ENCODE results near the gene JPT2.
A peak's percentile ranks its signal among the peaks of the same experiment; 100 is the strongest.
"Not testable (repeated sequence)": the region's sequence is repeated elsewhere in the genome, so short reads cannot be mapped to it uniquely, and the experiment has no call there.

The JPT2 gene

DNA sequence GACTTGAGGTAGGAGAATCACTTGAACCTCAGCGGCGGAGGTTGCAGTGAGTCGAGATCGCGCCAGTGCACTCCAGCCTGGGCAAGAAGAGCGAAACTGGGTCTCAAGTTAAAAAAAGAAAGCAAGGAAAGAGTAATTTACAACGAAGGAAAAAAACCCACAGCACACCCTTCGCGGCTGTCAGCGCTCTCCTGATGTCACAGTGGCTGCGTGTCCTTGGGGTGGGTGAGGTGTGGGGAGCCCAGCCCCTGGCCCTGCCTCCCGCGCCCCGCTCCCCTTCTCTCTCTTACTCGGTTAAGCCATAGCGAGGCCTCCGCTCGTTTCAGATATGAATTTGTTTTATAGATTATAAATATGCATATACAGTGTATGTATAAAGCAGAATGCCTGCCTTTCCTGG lies 740 bp upstream of the JPT2 start:
- no peak for DNase-seq

- no peak for DNase-seq
Observed at GRCh38 chr16:1678500-1679098, 520 bp downstream of the JPT2 start.

GRCh38 chr16:1680361-1680760 lies 2.3 kb downstream of the JPT2 start:
- DNase-seq: no peak

DNA sequence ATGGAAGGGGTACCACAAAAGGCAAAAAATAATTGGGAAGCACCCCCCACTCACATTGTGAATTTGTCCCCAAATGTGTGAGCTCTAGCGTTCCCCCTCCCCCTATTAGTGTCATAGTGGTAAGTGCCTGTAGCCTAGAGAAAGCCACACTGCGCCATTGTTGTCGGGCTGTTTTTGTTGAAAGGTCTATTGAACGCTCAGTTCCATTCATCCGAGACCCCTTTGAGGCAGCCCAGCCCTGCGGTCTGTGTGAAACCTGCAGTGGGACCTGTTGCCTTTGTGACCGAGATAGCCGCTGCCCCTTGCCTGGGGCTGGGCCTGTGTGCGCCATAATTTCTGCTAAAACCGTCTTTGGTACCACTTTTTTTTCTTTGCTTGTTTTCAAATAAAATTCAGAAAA lies 3.0 kb downstream of the JPT2 start:
- DNase-seq: no peak

DNA sequence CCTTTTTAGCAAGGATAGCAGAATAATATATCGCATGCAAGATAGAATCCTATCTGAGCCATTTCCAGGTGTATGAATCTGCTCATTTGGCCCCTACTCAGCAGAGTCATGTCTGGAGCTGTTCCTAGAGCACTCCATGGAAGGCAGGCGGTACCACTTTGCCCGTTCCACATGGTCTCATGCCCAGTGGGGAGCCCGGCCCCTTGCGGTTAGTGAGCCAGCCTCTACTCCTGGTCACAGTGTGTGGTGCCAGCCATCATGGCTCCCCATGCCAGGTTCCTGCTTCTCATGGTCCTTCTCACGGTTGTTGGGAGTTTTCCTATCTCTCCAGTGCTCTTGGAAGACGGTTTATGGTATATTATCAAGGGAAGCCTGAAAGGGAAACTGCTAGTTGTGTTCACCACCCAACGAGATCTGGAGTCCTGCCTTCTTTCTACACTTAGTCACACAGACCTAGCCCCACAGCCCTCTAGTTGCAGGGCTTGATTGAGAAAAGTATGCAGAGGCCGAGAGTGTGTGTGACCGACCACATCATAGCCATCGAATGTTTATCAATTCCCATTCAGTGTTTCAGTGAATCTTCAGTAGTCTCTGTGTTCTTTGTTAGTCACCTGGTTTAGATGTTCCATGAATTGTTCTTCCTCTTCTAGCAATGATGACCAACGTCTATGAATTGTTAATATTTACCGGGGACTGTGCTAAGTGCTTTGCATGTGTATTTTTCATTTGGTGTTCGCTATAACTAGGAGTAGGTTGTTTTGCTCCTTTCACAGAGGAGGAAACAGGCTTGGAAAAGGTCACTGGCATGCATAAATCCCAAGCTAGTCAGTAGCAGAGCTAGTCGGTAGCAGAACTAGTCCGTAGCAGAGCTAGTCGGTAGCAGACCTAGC lies 9.6 kb downstream of the JPT2 start:
- DNase-seq: no peak

DNA sequence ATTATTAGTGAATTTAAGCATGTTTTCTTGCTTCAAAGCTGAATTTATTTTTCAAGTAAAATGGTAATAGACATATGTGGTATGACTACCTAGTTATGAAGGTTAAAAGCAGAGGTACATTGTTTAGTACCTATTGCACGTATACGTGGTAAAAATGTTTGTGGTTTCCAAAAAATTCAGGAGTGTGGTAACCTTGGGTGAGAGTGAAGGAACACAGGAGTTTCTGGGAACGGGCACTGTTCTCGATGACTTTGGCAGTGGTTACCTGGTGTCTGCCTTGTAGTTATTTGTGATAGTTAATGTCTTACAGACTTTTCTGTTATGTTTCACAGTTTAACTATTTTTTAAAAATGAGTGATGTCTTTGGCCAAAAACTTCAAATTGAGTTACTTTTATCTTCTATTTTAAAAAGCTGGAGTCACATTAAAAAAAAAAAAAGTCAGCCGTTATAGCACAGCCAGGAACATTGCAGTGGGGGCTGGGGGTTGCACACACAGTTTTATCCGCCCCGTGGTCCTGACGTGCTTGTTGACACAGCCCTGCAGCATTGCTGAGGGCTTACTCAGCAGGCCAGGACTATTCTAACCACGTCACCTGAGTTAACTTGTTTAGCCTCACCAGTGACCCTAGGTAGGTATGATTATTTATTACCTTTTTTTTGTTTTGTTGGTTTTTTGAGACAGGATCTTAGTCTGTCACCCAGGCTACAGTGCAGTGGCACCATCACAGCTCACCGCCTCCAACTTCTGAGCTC lies 10.9 kb downstream of the JPT2 start:
- DNase-seq: no peak

DNA sequence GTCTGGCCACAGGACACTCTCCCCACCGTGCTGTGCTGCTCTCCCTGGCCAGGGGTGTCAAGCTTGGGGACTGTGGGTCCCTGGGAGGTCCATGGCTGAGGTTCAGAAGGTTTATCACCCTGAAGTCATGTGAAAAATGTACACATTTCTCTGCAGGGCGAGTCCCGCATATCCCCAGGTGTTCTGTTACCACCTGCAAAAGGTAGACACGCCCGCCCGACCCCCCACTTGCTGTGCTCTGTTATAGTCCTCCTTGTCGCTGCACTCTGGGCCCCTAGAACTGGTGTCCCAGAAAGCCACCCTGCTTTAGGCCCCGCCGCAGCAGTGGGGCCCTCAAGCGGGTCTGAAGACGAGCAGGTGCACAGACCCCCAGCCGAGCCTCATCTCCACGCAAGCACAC lies 11.8 kb downstream of the JPT2 start:
- DNase-seq: no peak

- DNase-seq: no peak
Observed at GRCh38 chr16:1690810-1691209, 12.7 kb downstream of the JPT2 start.

DNA sequence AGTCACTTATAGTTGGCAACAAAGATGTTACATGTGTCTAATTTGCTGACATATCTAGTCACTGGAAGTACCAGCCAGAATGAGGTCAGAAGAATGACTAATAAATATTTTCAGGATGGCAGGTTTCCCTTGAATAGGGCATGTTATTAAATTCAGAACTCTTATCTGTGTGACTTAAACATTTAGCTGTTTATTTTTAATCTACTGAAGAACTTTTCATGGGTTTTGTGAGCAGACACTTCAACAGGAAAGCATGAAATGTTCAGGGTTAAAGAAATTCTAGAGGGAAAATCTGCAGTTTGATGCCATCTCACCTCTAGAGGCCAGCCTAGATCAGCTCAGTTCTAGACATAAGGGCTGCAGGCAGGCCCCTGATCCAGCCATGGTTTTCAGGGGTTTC lies 13.2 kb downstream of the JPT2 start:
- no peak for DNase-seq

DNA sequence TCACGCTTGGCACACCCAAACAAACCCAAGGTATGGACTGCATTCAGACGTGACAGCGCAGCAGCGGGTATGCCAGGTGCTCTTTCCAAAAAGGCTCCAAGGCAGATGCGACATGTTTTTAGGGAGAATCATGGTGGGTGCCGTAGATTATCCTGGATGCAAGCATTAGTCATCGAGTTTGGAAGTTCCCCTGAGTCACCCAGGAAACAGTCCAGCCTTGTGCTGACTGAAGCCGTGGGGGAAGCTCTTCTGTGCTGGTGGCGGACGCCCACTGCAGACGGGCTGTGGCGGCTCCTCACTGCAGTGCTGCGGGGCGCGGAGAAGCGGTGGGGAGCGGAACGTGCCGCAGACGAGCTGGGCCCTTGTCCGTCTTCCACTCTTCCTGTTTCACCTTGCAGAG lies 13.9 kb downstream of the JPT2 start:
- DNase-seq: no peak

DNA sequence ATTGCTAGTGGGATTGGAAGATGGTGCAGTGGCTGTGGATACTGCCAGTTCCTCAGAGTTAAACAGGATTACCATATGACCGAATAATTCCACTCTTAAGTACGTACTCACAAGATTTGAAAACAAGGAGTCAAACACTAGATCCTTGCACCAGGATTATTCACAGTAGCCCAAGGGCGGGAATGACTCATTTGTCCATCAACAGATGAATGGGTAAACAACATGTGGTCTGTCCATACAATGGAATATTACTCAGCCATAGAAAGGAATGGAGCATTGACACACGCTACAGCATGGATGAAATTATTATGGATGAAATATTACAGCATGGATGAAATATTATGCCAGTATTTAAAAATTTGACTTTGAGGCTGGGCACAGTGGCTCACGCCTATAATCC lies 18.8 kb downstream of the JPT2 start:
- DNase-seq: no peak

GRCh38 chr16:1698680-1699079 lies 20.6 kb downstream of the JPT2 start:
- no peak for DNase-seq

- no peak for DNase-seq
Observed at GRCh38 chr16:1700246-1700645, 22.2 kb downstream of the JPT2 start.

- DNase-seq: no peak
Observed at GRCh38 chr16:1701216-1701878, 23.3 kb downstream of the JPT2 start.

- DNase-seq: not testable (repeated sequence)
Observed at GRCh38 chr16:1705324-1705687, 27.2 kb downstream of the JPT2 start.

GRCh38 chr16:1705688-1706385 lies 27.8 kb downstream of the JPT2 start, which contains the start of gene MAPK8IP3:
MAPK8IP3 (plus strand) TSS chr16:1706195; CDS start chr16:1706340, 145 bp downstream.
- DNase-seq: peak; percentile 70

DNA sequence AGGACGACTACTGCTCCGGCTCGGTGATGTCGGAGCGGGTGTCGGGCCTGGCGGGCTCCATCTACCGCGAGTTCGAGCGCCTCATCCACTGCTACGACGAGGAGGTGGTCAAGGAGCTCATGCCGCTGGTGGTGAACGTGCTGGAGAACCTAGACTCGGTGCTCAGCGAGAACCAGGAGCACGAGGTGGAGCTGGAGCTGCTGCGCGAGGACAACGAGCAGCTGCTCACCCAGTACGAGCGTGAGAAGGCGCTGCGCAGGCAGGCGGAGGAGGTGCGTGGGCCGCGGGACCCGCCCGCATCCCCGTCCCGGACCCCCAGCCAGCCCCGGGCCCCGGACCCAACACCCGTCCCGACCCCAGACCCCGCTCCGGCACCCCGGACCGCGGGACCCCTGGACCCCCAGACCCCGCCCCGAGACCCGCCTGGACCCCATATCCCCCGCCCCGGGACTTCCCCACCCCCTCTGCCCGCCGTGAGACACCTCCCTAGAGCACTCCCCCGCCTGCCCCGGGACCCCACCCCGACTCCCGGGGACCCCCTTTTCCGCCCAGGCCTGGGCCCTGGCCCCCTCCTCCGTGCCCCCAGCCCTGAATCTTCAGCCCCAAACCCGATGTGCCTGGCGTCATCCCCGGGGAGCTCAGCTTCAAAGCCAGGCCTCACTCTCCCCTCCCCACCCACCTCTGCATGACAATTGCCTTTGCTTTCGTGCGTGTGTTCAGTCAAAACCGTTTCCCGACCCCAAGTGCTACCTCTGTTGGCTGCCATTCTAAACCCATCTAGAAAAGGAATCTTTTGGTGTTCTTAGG lies 28.5 kb downstream of the JPT2 start:
- no peak for DNase-seq

- DNase-seq: no peak
Observed at GRCh38 chr16:1707193-1707790, 29.2 kb downstream of the JPT2 start.

DNA sequence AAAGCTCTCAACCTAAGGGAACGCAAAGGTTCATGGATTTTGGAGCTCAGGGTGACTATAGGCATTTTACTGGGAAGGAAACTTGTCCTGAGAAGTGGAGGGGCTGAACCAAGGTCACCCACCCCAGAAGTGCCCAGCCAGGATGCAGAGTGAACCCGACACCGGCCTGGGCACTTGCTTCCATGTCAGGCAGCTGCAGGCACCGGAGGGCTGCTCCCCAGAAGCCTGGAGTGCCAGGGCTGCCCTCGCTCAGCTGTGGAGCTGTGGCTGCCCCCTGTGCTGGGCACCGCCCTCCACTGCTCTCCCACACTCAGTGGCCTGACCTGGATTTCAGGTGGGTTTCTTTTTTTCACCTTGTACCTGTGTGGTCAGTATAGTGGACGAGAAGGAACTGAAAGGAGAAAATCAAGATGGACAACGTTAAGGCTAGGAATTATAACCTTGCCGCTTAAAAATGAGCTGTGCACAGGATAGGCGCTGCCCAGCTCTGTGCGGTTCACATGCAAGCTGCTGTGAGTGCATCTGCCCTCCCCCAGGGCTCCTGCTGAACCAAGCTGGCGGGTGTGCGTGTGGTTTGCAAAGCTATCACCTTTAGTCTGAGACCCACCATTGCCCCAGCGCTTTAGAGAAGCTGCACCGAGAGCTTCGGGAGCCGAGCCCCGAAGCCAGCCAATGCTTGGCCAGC lies 30.1 kb downstream of the JPT2 start:
- DNase-seq: no peak

- DNase-seq: no peak
Observed at GRCh38 chr16:1708768-1709180, 30.7 kb downstream of the JPT2 start.

DNA sequence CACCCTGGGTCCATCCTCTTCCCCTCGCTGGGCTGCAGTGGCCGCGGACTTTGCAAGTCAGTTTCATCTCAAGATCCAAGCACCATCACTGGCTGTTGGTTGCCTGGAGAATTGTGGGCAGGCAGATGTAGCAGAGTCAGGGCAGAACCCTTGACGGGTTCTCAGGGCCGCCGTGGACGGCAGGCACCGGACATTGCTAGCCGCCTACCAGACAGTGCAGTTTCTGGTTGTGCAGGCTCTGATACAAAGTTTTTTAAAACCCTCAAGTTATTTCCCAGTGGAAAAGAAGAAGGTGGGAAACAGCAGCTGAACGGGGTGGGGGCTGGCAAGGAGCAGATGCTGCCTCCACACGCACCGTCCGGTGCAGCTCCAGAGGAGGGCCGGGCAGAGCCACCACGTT lies 31.3 kb downstream of the JPT2 start:
- no peak for DNase-seq

Data from NCI-H774 (cell line).